ENCODE measurements around the gene GCH1.

Gene GCH1, protein sequence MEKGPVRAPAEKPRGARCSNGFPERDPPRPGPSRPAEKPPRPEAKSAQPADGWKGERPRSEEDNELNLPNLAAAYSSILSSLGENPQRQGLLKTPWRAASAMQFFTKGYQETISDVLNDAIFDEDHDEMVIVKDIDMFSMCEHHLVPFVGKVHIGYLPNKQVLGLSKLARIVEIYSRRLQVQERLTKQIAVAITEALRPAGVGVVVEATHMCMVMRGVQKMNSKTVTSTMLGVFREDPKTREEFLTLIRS

GRCh38 chr14:54902521-54903420, at the start of gene GCH1:
Gene GCH1, minus strand, starts transcription at chr14:54902826. Its CDS starts 163 bp downstream, at chr14:54902663.
- peak; percentile 33 for DNase-seq (ENCODE audit: low read depth, low spot score)
- H3K4me3 ChIP-seq (ENCODE audit: low read depth, low read length), result peak within 1 kb of the TSS; percentile 65
- TF ChIP-seq, protein P1, sequence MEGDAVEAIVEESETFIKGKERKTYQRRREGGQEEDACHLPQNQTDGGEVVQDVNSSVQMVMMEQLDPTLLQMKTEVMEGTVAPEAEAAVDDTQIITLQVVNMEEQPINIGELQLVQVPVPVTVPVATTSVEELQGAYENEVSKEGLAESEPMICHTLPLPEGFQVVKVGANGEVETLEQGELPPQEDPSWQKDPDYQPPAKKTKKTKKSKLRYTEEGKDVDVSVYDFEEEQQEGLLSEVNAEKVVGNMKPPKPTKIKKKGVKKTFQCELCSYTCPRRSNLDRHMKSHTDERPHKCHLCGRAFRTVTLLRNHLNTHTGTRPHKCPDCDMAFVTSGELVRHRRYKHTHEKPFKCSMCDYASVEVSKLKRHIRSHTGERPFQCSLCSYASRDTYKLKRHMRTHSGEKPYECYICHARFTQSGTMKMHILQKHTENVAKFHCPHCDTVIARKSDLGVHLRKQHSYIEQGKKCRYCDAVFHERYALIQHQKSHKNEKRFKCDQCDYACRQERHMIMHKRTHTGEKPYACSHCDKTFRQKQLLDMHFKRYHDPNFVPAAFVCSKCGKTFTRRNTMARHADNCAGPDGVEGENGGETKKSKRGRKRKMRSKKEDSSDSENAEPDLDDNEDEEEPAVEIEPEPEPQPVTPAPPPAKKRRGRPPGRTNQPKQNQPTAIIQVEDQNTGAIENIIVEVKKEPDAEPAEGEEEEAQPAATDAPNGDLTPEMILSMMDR (IDR thresholded peaks at IDR 0.05; ENCODE audit: low read depth, low read length), result peak; percentile 31
- in situ Hi-C loops (cut with HindIII; ENCODE audit: low sequenced_read_pairs), result no loop called here

DNA sequence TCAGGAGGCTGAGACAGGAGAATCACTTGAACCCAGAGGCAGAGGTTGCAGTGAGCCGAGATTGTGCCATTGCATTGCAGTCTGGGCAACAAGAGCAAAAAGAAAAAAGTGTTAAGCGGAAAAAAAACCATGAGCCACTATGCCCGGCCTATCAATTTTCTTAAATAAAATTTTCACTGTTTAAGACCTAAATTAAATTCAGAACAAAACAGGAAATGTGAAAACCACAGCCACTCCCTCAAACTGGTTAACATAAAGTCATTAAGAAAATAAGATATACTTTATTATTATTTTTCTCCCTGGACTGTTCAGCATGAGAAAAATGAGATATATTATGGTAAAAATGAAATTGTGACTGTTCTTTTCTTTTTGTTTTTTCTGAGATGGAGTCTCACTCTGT, 44.6 kb upstream of the GCH1 start:
- TF ChIP-seq, protein P1 (IDR thresholded peaks at IDR 0.05; ENCODE audit: low read depth, low read length), result no peak
- DNase-seq (ENCODE audit: low read depth, low spot score), result no peak
- H3K4me3 ChIP-seq (ENCODE audit: low read depth, low read length), result no peak overlapping the region
- in situ Hi-C loops (cut with HindIII; ENCODE audit: low sequenced_read_pairs), result no loop called here

GRCh38 chr14:54946500-54946899, 43.9 kb upstream of the GCH1 start:
- no peak for DNase-seq (ENCODE audit: low read depth, low spot score)
- in situ Hi-C loops (cut with HindIII; ENCODE audit: low sequenced_read_pairs), result no loop called here
- no peak overlapping the region for H3K4me3 ChIP-seq (ENCODE audit: low read depth, low read length)
- TF ChIP-seq, protein P1 (IDR thresholded peaks at IDR 0.05; ENCODE audit: low read depth, low read length), result no peak

GRCh38 chr14:54944737-54945391, 42.2 kb upstream of the GCH1 start:
- no peak for DNase-seq (ENCODE audit: low read depth, low spot score)
- no peak overlapping the region for H3K4me3 ChIP-seq (ENCODE audit: low read depth, low read length)
- in situ Hi-C loops (cut with HindIII; ENCODE audit: low sequenced_read_pairs), result no loop called here
- TF ChIP-seq, protein P1 (IDR thresholded peaks at IDR 0.05; ENCODE audit: low read depth, low read length), result no peak

DNA sequence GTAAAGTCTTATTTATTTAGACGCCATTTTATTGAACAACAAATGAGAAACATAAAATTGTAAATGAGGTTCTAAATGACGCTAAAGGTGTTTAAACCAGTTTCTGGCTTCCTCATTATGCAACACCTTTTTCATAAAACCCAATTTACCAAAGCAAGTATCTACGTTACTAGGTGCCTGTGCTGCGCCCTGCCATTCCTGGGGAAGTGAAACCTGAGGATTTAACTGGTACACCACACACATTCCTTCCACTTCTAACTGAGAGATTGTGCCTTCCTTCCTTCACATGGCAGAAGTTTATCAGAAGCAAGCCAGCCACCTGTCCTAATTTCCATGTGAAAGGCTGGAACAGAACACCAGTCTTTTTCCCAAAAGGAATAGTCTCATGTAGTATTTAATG, 40.3 kb upstream of the GCH1 start:
- TF ChIP-seq, protein P1 (IDR thresholded peaks at IDR 0.05; ENCODE audit: low read depth, low read length), result no peak
- H3K4me3 ChIP-seq (ENCODE audit: low read depth, low read length), result no peak overlapping the region
- DNase-seq (ENCODE audit: low read depth, low spot score), result no peak
- in situ Hi-C loops (cut with HindIII; ENCODE audit: low sequenced_read_pairs), result no loop called here

DNA sequence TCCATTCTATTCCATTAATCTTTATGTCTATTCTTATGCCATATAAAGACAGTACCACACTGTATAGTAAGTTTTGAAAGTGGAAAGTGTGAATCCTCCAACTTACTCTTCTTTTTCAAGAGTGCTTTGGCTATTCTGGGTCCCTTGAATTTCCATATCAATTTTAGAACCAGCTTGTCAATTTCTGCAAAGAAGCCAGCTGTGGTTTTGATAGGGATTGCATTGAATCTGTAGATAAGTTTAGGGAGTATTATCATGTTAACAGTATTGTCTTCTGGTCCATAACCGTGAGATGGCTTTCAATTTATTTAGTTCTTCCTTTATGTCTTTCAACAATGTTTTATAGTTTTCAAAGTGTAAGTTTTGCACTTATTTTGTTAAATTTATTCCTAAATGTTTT, 34.2 kb upstream of the GCH1 start:
- in situ Hi-C loops (cut with HindIII; ENCODE audit: low sequenced_read_pairs), result no loop called here
- no peak overlapping the region for H3K4me3 ChIP-seq (ENCODE audit: low read depth, low read length)

More for the DNA sequence above, 34.2 kb upstream of the GCH1 start:
- TF ChIP-seq, protein P1 (IDR thresholded peaks at IDR 0.05; ENCODE audit: low read depth, low read length), result no peak
- no peak for DNase-seq (ENCODE audit: low read depth, low spot score)

All from astrocyte of the spinal cord (primary cell).